Measurements from ENCODE around the gene SRF.

SRF gene

GRCh38 chr6:43147691-43148477, 23.2 kb upstream of the SRF start:
- no peak for FAIRE-seq

- FAIRE-seq = no peak
These were observed 21.8 kb upstream of the SRF start for GRCh38 chr6:43149265-43149664.

GRCh38 chr6:43150051-43150751, 20.9 kb upstream of the SRF start:
- no peak for FAIRE-seq

GRCh38 chr6:43159599-43159998, 11.5 kb upstream of the SRF start:
- FAIRE-seq = no peak

- FAIRE-seq = no peak
These were observed 7.2 kb upstream of the SRF start for GRCh38 chr6:43163899-43164298.

GRCh38 chr6:43170417-43170930, 595 bp upstream of the SRF start:
- FAIRE-seq = no peak

- no peak for FAIRE-seq
These were observed 636 bp downstream of the SRF start for GRCh38 chr6:43171707-43172103.

- no peak for FAIRE-seq
These were observed 1.3 kb downstream of the SRF start for GRCh38 chr6:43172104-43173007.

GRCh38 chr6:43173591-43174262, 2.7 kb downstream of the SRF start:
- FAIRE-seq = no peak

- peak; percentile 50 for FAIRE-seq
These were observed 3.4 kb downstream of the SRF start for GRCh38 chr6:43174263-43175112.

GRCh38 chr6:43175676-43176422, 4.8 kb downstream of the SRF start:
- FAIRE-seq = no peak

GRCh38 chr6:43176423-43176786, 5.3 kb downstream of the SRF start:
- no peak for FAIRE-seq

- no peak for FAIRE-seq
These were observed 7.1 kb downstream of the SRF start for GRCh38 chr6:43178150-43178549.

GRCh38 chr6:43178951-43179830, 8.1 kb downstream of the SRF start:
- FAIRE-seq = no peak

- no peak for FAIRE-seq
These were observed 9.0 kb downstream of the SRF start for GRCh38 chr6:43180058-43180457.

- FAIRE-seq = no peak
These were observed 9.9 kb downstream of the SRF start for GRCh38 chr6:43180985-43181384.

GRCh38 chr6:43181621-43181941, 10.5 kb downstream of the SRF start:
- FAIRE-seq = no peak

- no peak for FAIRE-seq
These were observed 11.1 kb downstream of the SRF start, which contains the start of gene CUL9 for GRCh38 chr6:43181942-43182860. CUL9 (plus strand) TSS chr6:43182196; CDS start chr6:43184311, 2,115 bp downstream.

- no peak for FAIRE-seq
These were observed 12.4 kb downstream of the SRF start for GRCh38 chr6:43183441-43183840.
